Renal pelvis (tissue), 12 donors: Measurements from ENCODE around the gene YPEL3. TPM values are rescaled to one million over a fixed set of nuclear protein-coding genes. Genes with fewer than 3 reads are reported as not detected.
"Not testable (repeated sequence)": the region's sequence is repeated elsewhere in the genome, so short reads cannot be mapped to it uniquely, and the experiment has no call there.

Source experiments
- DNase-seq: peaks from one replicate; pipeline ENCODE4 v3.0.0-alpha.2; 2013
- long read RNA-seq, 16 experiments: transcript quantifications; one replicate each; lab custom pipeline, GENCODE V29; 2026
- polyA plus RNA-seq, 3 donors: library from polyadenylated mRNA; unstranded; fragments of 120-200 nt; gene quantifications; one replicate each; pipeline ENCODE4 v1.2.1, GENCODE V29; 2013; ENCODE audit not compliant: insufficient read length in 3 of 3

The YPEL3 gene, protein sequence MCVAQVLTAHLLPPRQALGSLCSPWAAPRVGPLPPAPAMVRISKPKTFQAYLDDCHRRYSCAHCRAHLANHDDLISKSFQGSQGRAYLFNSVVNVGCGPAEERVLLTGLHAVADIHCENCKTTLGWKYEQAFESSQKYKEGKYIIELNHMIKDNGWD
- polyA plus RNA-seq: 10 to 100 TPM; 58.6 to 70.9 (median 60.8) TPM
- long read RNA-seq, donor 1, transcript YPEL3-201 (5 exons, 935 nt): major isoform, 28 of 34 reads
- long read RNA-seq, donor 1, partial matches to known transcripts: 0 of 34 reads
- long read RNA-seq, donor 1, other reads (novel, unspliced or antisense): 0 of 34 reads
- long read RNA-seq, donor 2, transcript YPEL3-201 (5 exons, 935 nt): major isoform, 28 of 37 reads
- long read RNA-seq, donor 2, transcript YPEL3-210 (5 exons, 371 nt): minor isoform, 5 of 37 reads
- long read RNA-seq, donor 2, partial matches to known transcripts: 0 of 37 reads
- long read RNA-seq, donor 2, other reads (novel, unspliced or antisense): 0 of 37 reads
- long read RNA-seq, donor 3, transcript YPEL3-201 (5 exons, 935 nt): major isoform, 29 of 38 reads
- long read RNA-seq, donor 3, transcript YPEL3-202 (4 exons, 1,588 nt): minor isoform, 7 of 38 reads
- long read RNA-seq, donor 3, partial matches to known transcripts: 0 of 38 reads
- long read RNA-seq, donor 3, other reads (novel, unspliced or antisense): 0 of 38 reads
- long read RNA-seq, donor 4, transcript YPEL3-202 (4 exons, 1,588 nt): minor isoform, 5 of 42 reads
- long read RNA-seq, donor 4, transcript YPEL3-201 (5 exons, 935 nt): major isoform, 29 of 42 reads
- long read RNA-seq, donor 4, transcript YPEL3-210 (5 exons, 371 nt): minor isoform, 7 of 42 reads
- long read RNA-seq, donor 4, partial matches to known transcripts: 0 of 42 reads
- long read RNA-seq, donor 4, other reads (novel, unspliced or antisense): 0 of 42 reads
- long read RNA-seq, donor 5, transcript YPEL3-201 (5 exons, 935 nt): major isoform, 14 of 18 reads
- long read RNA-seq, donor 5, partial matches to known transcripts: 0 of 18 reads
- long read RNA-seq, donor 5, other reads (novel, unspliced or antisense): 0 of 18 reads
- long read RNA-seq, donor 6, transcript YPEL3-201 (5 exons, 935 nt): major isoform, 19 of 29 reads
- long read RNA-seq, donor 6, partial matches to known transcripts: 0 of 29 reads
- long read RNA-seq, donor 6, other reads (novel, unspliced or antisense): 0 of 29 reads
- long read RNA-seq, donor 7, transcript YPEL3-201 (5 exons, 935 nt): major isoform, 45 of 52 reads
- long read RNA-seq, donor 7, partial matches to known transcripts: 0 of 52 reads
- long read RNA-seq, donor 7, other reads (novel, unspliced or antisense): 0 of 52 reads
- long read RNA-seq, donor 8, transcript YPEL3-201 (5 exons, 935 nt): major isoform, 17 of 26 reads
- long read RNA-seq, donor 8, transcript YPEL3-202 (4 exons, 1,588 nt): minor isoform, 6 of 26 reads
- long read RNA-seq, donor 8, partial matches to known transcripts: 0 of 26 reads
- long read RNA-seq, donor 8, other reads (novel, unspliced or antisense): 0 of 26 reads
- long read RNA-seq, donor 9, transcript YPEL3-201 (5 exons, 935 nt): major isoform, 30 of 38 reads
- long read RNA-seq, donor 9, partial matches to known transcripts: 0 of 38 reads
- long read RNA-seq, donor 9, other reads (novel, unspliced or antisense): 0 of 38 reads
- long read RNA-seq, donor 10, transcript YPEL3-201 (5 exons, 935 nt): major isoform, 28 of 36 reads
- long read RNA-seq, donor 10, partial matches to known transcripts: 0 of 36 reads
- long read RNA-seq, donor 10, other reads (novel, unspliced or antisense): 0 of 36 reads
- long read RNA-seq, donor 11, transcript YPEL3-201 (5 exons, 935 nt): major isoform, 18 of 20 reads
- long read RNA-seq, donor 11, partial matches to known transcripts: 0 of 20 reads
- long read RNA-seq, donor 11, other reads (novel, unspliced or antisense): 0 of 20 reads
- long read RNA-seq, donor 12, transcript YPEL3-202 (4 exons, 1,588 nt): minor isoform, 10 of 70 reads
- long read RNA-seq, donor 12, transcript YPEL3-210 (5 exons, 371 nt): minor isoform, 8 of 70 reads
- long read RNA-seq, donor 12, transcript YPEL3-201 (5 exons, 935 nt): major isoform, 51 of 70 reads
- long read RNA-seq, donor 12, partial matches to known transcripts: 0 of 70 reads
- long read RNA-seq, donor 12, other reads (novel, unspliced or antisense): 0 of 70 reads
- long read RNA-seq, donor 13, transcript YPEL3-201 (5 exons, 935 nt): major isoform, 11 of 19 reads
- long read RNA-seq, donor 13, transcript YPEL3-202 (4 exons, 1,588 nt): minor isoform, 5 of 19 reads
- long read RNA-seq, donor 13, partial matches to known transcripts: 0 of 19 reads
- long read RNA-seq, donor 13, other reads (novel, unspliced or antisense): 0 of 19 reads
- long read RNA-seq, donor 14: 0 reads
- long read RNA-seq, donor 15: 0 reads
- long read RNA-seq, donor 16, transcript YPEL3-202 (4 exons, 1,588 nt): minor isoform, 6 of 47 reads
- long read RNA-seq, donor 16, transcript YPEL3-201 (5 exons, 935 nt): major isoform, 35 of 47 reads
- long read RNA-seq, donor 16, transcript YPEL3-210 (5 exons, 371 nt): minor isoform, 5 of 47 reads
- long read RNA-seq, donor 16, partial matches to known transcripts: 0 of 47 reads
- long read RNA-seq, donor 16, other reads (novel, unspliced or antisense): 0 of 47 reads

DNA sequence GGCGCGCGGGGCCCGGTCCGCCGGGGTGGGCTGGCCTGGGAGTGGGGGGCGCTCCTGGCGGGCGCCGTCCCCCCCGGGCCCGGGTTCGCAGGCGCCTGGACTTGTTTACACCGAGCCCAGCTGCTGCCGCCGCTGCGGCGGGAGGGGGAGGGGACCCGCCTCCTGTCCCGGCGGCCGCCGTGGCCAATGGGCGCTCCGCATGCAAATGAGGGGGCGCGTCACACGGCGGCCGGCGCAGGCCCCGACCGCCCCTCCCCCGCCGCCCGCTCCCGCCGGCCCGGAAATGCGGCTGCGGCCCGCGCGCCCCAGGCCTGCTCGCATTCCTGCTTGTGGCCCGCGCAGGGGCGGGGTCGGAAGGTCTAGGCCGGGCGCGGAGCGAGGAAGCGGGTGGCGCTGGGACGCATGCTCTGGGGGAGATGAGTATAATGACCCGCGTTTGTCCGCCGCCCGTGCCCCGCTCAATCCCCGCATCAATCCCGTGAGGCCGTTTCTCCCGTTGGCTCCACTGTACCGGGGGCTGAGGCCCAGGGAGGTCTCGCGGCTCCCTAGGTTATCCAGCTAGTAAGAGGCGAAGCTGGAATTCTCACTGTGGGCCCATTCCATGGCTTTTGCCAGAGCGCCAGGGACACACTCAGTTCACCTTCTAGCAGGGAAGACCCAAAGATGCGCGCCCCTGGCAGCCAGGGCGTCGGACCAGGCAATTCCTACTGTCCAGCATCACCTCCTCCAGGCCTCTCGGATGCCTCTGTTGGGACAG is at the start of gene YPEL3:
Gene YPEL3 (minus strand): TSS at position 109 of the 757 bp plus-strand sequence. CDS start 731 bp downstream, outside the sequence.
- DNase-seq: peak; percentile 92

DNA sequence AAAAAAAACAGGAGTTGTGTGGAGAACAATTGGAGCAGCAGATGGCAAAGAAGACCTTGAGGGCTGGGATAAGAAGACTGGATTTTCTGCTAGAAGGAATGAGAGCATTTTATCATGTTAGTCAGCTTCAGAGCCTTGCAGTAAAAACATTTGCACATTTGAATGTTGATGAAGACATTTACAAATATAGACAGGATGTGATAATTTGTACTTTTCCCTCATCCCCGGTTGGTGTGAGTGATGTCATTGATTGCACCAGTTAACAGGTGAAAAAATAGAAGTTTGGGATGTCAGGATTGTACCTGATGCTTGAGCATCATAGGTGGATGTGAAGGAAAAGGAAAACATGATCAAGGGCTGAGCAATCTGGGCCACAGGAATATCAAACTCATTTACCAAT is 49.6 kb upstream of the YPEL3 start:
- no peak for DNase-seq

DNA sequence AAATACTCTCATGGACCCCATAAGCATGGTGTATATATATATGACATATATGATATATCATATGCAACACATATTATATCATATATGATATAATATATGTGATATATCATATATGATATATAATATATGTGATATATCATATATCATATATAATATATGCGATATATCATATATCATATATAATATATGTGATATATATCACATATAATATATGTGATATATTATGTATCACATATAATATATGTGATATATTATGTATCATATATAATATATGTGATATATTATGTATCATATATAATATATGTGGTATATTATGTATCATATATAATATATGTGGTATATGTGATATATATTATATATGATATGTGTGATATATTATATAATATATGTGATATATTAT is 48.9 kb upstream of the YPEL3 start:
- DNase-seq: no peak

DNA sequence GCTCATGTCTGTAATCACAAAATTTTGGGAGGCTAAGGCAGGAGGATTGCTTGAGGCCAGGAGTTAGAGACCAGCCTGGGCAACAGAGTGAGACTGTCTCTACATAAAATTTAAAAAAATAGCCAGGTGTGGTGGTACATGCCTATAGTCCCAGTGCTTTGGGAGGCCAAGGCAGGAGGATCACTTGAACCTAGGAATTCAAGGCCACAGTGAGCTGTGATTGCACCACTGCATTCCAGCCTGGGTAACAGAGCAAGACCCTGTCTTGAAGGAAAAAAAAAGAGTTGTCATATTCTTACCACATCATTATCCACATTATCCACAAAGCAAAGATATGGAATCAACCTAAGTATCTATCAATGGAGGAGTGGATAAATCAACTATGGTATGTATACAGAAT is 48.0 kb upstream of the YPEL3 start:
- DNase-seq: no peak

DNA sequence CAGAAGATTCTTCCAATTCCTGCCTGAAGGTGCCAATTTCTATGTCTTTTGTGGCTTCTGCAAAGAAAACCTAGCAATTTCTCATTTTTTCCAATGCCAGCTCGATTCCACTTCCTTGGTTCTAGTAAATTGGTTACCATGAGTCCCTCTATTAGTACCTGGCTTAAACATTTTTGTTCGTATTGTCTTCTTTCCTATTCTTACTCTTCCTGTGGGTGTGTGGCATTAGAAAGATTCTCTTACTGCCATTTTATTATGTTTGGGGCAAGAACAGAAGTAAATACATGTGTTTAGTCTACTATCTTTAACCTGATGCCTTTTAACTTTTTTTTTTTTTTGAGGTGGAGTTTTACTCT is 47.3 kb upstream of the YPEL3 start:
- DNase-seq: no peak

DNA sequence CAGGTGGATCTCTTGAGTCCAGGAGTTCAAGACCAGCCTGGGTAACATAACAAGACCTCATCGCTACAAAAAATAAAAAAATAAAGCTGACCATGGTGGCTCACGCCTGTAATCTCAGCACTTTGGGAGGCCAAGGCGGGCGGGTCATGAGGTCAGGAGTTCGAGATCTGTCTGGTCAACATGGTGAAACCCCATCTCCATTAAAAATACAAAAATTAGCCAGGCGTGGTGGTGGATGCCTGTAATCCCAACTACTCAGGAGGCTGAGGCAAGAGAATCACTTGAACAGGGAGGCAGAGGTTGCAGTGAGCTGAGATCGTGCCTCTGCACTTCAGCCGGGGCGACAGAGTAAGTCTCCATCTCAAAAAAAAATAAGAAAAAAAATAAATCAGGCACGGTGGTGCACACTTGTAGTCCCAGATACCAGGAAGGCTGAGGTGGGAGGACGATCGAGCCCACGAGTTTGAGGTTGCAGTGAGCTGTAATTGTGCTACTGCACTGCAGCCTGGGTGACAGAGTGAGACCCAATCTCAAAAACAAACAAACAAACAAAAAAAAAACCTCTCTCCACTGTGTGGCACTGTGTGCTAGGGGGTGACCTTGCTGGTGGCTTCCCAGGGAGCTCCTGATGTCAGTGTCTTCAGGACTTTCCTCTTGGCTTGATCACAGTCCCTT is 46.8 kb upstream of the YPEL3 start:
- no peak for DNase-seq

DNA sequence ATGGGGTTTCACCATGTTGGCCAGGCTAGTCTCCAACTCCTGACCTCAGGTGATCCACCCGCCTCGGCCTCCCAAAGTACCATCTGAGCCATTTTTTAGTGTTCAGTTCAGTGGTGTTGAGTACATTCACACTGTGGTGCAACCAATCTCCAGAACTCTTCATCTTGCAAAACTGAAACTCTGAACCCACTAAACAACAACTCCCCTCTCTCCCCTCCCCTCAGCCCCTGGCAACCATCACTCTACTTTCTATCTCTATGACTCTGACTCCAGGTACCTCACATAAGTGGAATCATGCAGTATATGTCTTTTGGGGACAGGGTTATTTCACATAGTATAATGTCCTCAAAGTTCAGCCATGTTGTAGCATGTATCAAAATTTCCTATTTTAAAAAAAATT is 45.7 kb upstream of the YPEL3 start:
- no peak for DNase-seq

DNA sequence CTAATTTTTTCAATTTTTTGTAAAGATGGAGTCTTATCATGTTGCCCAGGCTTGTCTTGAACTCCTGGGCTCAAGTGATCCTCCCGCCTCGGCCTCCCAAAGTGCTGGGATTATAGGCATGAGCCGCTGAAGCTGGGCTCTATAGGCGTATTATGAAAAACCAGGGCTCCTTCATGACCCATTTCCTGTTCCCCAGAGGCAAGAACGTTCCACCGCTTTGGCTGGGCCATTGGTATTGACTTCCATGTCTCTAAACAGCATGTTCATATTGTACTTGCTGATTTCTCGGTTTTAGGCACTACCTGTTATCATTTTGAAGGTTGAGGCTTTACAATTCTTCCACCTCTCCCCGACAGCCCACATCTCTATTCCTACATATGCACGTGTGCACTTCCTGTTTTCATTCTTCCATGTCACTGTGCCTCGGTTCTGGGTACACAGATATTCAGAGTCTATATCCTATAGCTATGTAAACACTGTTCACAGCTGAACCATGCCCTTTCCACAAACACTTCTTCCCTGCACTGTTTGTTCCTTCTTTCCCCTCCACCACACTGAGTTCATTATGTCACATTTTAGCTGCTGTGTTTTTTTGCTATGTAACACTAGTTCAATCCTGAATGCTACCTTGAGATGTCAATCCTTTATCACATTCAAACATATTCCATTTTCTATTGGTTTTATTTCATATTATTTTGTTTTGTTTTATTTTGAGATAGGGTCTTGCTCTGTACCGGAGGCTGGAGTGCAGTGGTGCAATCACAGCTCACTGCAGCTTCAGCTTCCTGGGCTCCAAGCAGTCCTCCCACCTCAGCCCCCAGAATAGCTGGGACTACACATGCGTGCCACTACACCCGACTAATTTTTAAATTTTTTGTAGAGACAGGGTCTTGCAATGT is 43.8 kb upstream of the YPEL3 start:
- no peak for DNase-seq

DNA sequence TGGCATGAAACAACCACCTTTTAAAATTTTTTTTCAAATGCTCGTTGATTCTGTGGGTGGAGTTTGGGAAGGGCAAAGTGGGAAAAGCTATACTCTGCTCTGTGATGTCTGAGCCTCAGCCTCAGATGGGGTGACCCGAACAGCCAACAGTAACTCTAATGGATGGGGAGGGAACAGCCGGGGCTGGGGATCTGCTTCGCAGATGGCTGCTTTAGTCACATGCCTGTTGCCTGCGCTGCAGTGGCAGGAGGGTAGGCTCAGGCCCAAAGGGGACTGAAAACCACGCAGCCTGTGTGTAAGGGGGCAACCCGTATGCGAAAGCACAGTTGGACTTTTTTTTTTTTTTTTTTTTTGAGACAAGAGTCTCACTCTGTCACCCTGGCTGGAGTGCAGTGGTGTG is 41.9 kb upstream of the YPEL3 start:
- no peak for DNase-seq

DNA sequence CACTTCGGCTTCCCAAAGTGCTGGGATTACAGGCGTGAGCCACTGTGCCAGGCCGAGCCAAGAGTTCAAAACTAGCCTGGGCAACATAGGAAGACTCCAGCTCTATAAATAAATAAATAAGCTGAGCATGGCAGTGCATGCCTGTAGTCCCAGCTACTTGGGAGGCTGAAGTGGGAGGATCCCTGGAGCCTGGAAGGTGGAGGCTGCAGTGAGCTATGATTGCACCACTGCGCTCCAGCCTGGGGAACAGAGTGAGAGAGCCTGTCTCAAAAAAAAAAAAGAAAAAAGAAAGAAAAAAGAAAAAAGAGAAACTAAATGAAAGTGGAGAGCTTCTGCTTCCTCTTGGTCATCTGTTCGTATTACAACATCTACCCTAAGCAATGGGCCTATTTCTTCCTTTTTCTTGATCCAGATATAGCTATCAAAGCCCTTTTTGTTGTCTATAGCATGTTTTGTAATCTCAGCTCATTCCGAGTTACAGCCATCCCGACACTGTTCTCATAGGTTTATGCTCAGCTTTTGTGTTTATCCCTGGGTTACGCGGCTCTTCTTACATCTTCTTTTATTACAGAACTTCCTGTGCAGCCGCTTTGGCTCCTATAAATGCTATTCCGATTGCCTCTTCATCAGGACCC is 41.1 kb upstream of the YPEL3 start:
- DNase-seq: no peak

DNA sequence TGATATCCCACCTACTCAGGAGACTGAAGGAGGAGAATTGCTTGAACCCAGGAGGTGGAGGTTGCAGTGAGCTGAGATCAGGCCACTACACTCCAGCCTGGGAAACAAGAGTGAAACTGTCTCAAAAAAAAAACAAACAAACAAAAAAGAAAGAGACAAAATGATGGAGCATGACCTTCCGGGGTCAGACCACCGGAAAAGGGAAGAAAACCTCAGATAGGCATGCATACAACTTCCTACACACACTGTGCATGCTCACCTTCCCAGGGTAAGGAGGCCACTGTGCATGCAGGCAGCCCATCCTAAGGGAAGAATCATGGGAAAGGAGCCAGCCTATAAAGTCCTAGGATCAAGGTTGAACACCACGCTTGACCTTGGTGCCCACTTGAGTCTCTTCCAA is 36.6 kb upstream of the YPEL3 start:
- DNase-seq: no peak

DNA sequence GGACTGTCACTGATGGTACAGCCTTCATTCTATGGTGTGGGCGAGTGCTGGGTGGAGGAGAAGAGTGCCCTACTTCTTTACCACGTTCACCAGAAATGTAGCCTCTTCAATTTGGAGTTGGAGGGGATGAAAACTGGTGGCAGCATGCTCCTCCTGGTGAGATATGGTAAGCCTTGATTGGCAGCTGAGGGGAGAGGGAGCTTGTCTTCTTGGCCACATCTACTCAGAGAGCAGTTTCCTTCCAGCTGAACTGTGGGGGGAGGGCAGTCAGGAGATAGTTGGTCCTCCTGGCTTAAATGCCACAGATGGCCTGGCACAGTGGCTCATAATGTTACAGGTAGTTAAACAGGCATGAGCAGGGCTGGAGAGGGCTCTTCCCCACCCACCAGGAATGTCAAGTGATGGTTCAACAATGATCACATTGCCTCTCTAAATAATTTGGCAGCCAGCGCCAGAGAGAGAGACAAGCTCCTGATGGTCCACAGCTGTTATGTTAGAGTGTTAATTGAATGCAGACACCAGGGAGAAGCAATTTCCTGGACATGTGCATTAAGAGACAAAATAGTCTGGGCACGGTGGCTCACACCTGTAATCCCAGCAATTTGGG is 36.0 kb upstream of the YPEL3 start:
- DNase-seq: peak; percentile 74

DNA sequence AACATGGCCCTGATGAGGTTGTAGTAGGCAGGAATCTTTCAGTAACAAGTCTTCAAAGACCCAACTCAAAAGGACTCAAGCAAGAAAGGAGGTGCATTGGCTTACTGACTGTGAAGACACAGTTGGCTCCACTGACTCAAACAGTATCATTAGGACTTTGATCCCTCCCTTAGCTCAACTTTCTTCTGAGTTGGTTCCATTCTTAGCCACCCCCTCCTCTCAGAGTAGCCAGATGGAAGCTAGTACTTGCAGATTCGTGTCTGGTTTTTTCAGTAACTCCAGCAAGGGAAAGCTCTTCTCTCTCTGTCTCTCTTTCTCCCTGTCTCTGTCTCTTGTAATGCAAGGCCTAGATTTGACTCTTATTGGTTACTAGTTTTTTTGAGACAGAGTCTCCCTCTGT is 32.0 kb upstream of the YPEL3 start:
- no peak for DNase-seq

DNA sequence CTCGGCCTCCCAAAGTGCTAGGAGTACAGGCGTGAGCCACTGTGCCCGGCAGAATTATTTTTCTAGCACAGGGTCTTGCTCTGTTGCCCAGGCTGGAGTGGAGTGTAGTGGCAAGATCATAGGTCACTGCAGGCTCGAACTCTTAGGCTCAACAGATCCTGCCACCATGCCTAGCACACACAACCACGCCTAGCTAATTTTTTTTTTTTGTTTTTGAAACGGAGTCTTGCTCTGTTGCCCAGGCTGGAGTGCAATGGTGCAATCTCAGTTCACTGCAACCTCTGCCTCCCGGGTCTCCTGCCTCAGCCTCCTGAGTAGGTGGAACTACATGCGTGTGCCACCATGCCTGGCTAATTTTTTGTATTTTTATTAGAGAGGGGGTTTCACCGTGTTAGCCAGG is 29.7 kb upstream of the YPEL3 start:
- DNase-seq: not testable (repeated sequence)

DNA sequence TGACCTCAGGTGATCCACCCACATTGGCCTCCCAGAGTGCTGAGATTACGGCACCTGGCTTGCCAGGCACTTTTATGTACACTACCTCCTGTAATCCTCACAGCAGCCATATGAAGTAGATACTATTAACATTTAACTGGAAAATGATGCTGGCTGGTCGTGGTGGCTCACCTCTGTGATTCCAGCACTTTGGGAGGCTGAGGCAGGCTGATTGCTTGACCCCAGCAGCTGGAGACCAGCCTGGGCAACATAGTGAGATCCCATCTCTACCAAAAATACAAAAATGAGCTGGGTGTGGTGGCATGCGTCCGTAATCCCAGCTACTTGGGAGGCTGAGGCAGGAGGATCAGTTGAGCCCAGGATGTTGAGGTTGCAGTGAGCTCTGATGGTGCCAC is 29.0 kb upstream of the YPEL3 start:
- no peak for DNase-seq
